Osteoblast (primary cell): Measurements from ENCODE around the gene EXPH5. TPM values are rescaled to one million over a fixed set of nuclear protein-coding genes. Genes with fewer than 3 reads are reported as not detected.

Experiments used
- DNase-seq: peaks from one replicate; pipeline ENCODE4 v3.0.0; 2011; ENCODE audit warnings: low spot score, mixed read lengths; ENCODE audit not compliant: insufficient read length; ENCODE audit errors: missing footprints
- H2AFZ ChIP-seq: 2 replicates; pipeline ENCODE4 v1.6.0; 2011; ENCODE audit warnings: mild to moderate bottlenecking, low read length
- H3K27ac ChIP-seq: 2 replicates; pipeline ENCODE4 v1.5.1; 2011; ENCODE audit warnings: mild to moderate bottlenecking, low read depth, low read length, moderate library complexity
- H3K27me3 ChIP-seq: 2 replicates; pipeline ENCODE4 v1.6.0; 2012; ENCODE audit warnings: mild to moderate bottlenecking, control low read depth, inconsistent platforms, low read length, moderate library complexity; ENCODE audit not compliant: insufficient read depth
- H3K36me3 ChIP-seq: 2 replicates; pipeline ENCODE4 v1.5.1; 2011; ENCODE audit warnings: mild to moderate bottlenecking, low read length, control low read depth, moderate library complexity; ENCODE audit not compliant: insufficient read depth
- H3K4me1 ChIP-seq: 2 replicates; pipeline ENCODE4 v1.5.1; 2011; ENCODE audit warnings: mild to moderate bottlenecking, low read length, control low read depth, moderate library complexity; ENCODE audit not compliant: insufficient read depth
- H3K4me2 ChIP-seq: 2 replicates; pipeline ENCODE4 v1.6.0; 2011; ENCODE audit warnings: mild to moderate bottlenecking, low read length; ENCODE audit not compliant: insufficient read depth
- H3K4me3 ChIP-seq: fragments of 200-600 bp; sonication (generic); 3 replicates; pipeline ENCODE4 v1.5.1; 2012; ENCODE audit warnings: mild to moderate bottlenecking, low read length, inconsistent platforms; ENCODE audit not compliant: insufficient read depth
- H3K79me2 ChIP-seq: 2 replicates; pipeline ENCODE4 v1.6.0; 2012; ENCODE audit warnings: mild to moderate bottlenecking, low read length, control low read depth, inconsistent platforms; ENCODE audit not compliant: insufficient read depth
- H3K9me3 ChIP-seq: 2 replicates; pipeline ENCODE4 v1.5.1; 2011; ENCODE audit warnings: low read depth, low read length, control low read depth
- H4K20me1 ChIP-seq: 2 replicates; pipeline ENCODE4 v1.6.0; 2012; ENCODE audit warnings: mild to moderate bottlenecking, low read length, control low read depth; ENCODE audit not compliant: insufficient read depth
- total RNA-seq: library from RNA; depleted of rRNA; stranded (reverse); fragments of >200 nt; gene quantifications from 2 replicates; pipeline ENCODE4 v1.2.3, GENCODE V29; 2012
- TF ChIP-seq, protein P1 (sequence below): IDR thresholded peaks from 2 replicates; pipeline ENCODE4 v1.5.1; 2011; ENCODE audit warnings: mild to moderate bottlenecking, low read depth, low read length, moderate library complexity; ENCODE audit errors: extremely low read depth

Gene EXPH5
- total RNA-seq, 1 donor, result under 0.01 TPM

DNA sequence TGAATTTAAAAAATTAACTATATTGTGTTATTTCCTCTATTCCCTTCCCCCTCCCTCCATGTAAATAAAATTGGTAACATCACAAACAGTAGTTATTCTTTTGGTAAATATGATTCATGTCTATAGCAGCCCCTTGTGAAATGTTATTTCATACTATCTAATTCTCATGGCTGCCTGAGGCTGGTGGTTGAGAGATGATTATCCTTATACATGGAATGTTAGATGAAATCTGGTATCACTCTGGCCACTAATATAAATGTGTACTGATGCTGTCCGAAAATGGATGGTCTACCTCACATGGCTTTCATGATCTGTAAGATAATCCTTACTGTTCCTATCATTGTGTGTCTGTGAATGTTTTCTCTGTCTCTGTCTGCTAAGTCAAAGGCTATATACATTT, 25.0 kb upstream of the EXPH5 start:
- H3K4me1 ChIP-seq, result peaks cover 11% of the 10 kb centered on the region
- H3K79me2 ChIP-seq, result no peaks in the 10 kb centered on the region
- H2AFZ ChIP-seq, result no peak overlapping the region
- no peak overlapping the region for H3K27ac ChIP-seq
- no peak overlapping the region for H3K4me2 ChIP-seq
- H3K4me3 ChIP-seq, result no peak overlapping the region
- no peaks in the 10 kb centered on the region for H3K9me3 ChIP-seq
- no peaks in the 10 kb centered on the region for H3K27me3 ChIP-seq
- no peak for DNase-seq
- TF ChIP-seq, protein P1, sequence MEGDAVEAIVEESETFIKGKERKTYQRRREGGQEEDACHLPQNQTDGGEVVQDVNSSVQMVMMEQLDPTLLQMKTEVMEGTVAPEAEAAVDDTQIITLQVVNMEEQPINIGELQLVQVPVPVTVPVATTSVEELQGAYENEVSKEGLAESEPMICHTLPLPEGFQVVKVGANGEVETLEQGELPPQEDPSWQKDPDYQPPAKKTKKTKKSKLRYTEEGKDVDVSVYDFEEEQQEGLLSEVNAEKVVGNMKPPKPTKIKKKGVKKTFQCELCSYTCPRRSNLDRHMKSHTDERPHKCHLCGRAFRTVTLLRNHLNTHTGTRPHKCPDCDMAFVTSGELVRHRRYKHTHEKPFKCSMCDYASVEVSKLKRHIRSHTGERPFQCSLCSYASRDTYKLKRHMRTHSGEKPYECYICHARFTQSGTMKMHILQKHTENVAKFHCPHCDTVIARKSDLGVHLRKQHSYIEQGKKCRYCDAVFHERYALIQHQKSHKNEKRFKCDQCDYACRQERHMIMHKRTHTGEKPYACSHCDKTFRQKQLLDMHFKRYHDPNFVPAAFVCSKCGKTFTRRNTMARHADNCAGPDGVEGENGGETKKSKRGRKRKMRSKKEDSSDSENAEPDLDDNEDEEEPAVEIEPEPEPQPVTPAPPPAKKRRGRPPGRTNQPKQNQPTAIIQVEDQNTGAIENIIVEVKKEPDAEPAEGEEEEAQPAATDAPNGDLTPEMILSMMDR, result no peak
- no peaks in the 10 kb centered on the region for H3K36me3 ChIP-seq
- H4K20me1 ChIP-seq, result no peaks in the 10 kb centered on the region

DNA sequence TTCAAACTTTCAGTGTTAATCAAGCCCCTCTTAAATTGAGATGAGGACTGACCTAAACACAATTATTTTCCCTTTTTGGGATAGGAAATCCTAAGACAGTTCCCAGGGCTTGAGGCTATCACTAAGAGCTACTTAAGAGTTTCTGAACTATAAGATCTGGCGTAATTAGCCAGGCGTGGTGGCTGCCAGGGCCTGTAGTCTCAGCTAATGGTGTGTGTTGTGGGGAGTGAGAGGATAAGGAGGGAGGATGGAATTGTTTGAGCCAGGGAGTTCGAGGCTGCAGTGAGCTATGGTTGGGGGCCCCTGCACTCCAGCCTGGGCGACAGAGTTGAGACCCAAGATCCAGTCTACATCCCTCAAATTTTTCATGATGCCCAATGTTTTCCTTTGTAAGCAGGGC, 23.5 kb upstream of the EXPH5 start:
- Histone ChIP-seq H3K4me1 (peaks cover 11% of the 10 kb centered on the region), H3K27ac (peak overlapping the region; percentile 30), H3K79me2 (no peaks in the 10 kb centered on the region), H3K4me3 (no peak overlapping the region), H3K27me3 (no peaks in the 10 kb centered on the region), H3K4me2 (no peak overlapping the region), H3K9me3 (no peaks in the 10 kb centered on the region), H2AFZ (no peak overlapping the region), H4K20me1 (no peaks in the 10 kb centered on the region), H3K36me3 (no peaks in the 10 kb centered on the region)
- no peak for DNase-seq
- TF ChIP-seq, protein P1, result no peak

DNA sequence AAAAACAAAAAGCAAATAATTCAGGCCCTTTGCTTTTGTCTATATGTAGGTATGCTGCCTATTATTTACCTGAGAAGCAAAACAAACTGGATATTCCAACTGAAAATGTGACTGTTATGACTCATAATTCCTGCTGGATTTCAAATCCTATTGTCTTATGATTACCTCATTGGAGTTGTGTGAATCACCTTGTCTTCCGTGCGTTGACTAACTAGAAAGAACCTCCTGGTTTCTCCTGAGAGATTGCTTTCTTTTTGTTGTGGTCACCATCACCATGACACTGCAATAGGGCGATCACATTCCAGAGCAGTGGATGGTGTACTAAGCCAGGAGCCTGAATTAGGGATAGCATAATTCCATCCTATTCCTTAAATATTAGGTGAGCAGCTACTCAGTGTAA, 23.0 kb upstream of the EXPH5 start:
- DNase-seq, result peak; percentile 37
- H4K20me1 ChIP-seq, result no peaks in the 10 kb centered on the region

DNA sequence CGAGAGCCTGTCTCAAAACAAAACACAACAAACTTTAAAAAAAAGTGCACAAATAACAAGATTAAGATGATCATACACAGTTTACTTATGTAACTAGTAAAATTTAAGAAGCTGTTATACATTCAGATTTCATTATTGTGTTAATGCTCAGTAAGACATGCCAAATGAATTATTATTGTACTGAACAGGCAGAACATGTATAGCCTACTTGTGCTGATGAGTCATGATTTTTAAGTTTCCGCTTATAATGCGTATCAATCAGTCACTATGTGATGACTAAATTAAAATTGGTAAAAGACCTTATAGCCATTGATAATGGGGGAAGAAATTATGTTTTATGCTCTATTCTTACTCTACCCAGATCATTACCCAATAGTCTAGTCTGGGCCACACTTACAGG, 20.5 kb upstream of the EXPH5 start:
- no peak overlapping the region for H3K4me2 ChIP-seq
- H3K9me3 ChIP-seq, result no peaks in the 10 kb centered on the region
- H3K27ac ChIP-seq, result no peak overlapping the region
- H3K27me3 ChIP-seq, result no peaks in the 10 kb centered on the region
- peaks cover 14% of the 10 kb centered on the region for H3K4me1 ChIP-seq
- TF ChIP-seq, protein P1, result no peak
- no peaks in the 10 kb centered on the region for H4K20me1 ChIP-seq
- H3K79me2 ChIP-seq, result no peaks in the 10 kb centered on the region
- no peak overlapping the region for H3K4me3 ChIP-seq
- no peaks in the 10 kb centered on the region for H3K36me3 ChIP-seq
- H2AFZ ChIP-seq, result no peak overlapping the region
- DNase-seq, result no peak

More for the DNA sequence above, 23.0 kb upstream of the EXPH5 start:
- H3K9me3 ChIP-seq, result no peaks in the 10 kb centered on the region
- H3K4me3 ChIP-seq, result no peak overlapping the region
- H2AFZ ChIP-seq, result no peak overlapping the region
- no peaks in the 10 kb centered on the region for H3K79me2 ChIP-seq
- H3K36me3 ChIP-seq, result no peaks in the 10 kb centered on the region
- H3K4me2 ChIP-seq, result no peak overlapping the region
- TF ChIP-seq, protein P1, result no peak
- peaks cover 11% of the 10 kb centered on the region for H3K4me1 ChIP-seq
- H3K27ac ChIP-seq, result peak overlapping the region; percentile 30
- H3K27me3 ChIP-seq, result no peaks in the 10 kb centered on the region
